H1 (cell line): ENCODE results near the gene SENP3. TPM values are rescaled to one million over a fixed set of nuclear protein-coding genes. Genes with fewer than 3 reads are reported as not detected.

ENCODE experiments used
- HDAC2 ChIP-seq, 2 experiments: fragments of 300-600 bp in 1 of 2; sonication (generic) in 1 of 2; IDR thresholded peaks; 2 replicates each; pipeline ENCODE4 v1.6.1; 2011 to 2012; ENCODE audit warnings: low read depth in 2 of 2, low read length in 2 of 2, mild to moderate bottlenecking in 2 of 2, moderate library complexity in 2 of 2, borderline replicate concordance in 1 of 2, inconsistent platforms in 1 of 2
- POU5F1 ChIP-seq: IDR thresholded peaks from 2 replicates; pipeline ENCODE4 v1.6.1; 2011; ENCODE audit warnings: low read depth, mild to moderate bottlenecking, low read length, moderate library complexity
- SP1 ChIP-seq: IDR thresholded peaks from 2 replicates; pipeline ENCODE4 v1.6.1; 2011; ENCODE audit warnings: low read depth, low read length
- polyA plus RNA-seq, 7 experiments: library from polyadenylated mRNA; depleted of rRNA in 3 of 7; stranded (reverse) in 5 of 7; unstranded in 2 of 7; fragments of >200 nt in 5 of 7; fragments of 200-250 nt in 2 of 7; gene quantifications; 1 replicate in 5 of 7; 2 replicates in 1 of 7; 4 replicates in 1 of 7; pipeline versions ENCODE4 v1.2.1 to v1.2.3, GENCODE V29; 2011 to 2013; ENCODE audit warnings: missing spikeins in 2 of 7, mixed read lengths in 2 of 7
- total RNA-seq: library from RNA; stranded (reverse); fragmentation: NEBNext Ultra II Directional; extraction: Animal tissue kit (Norgen Biotek cat#: 25700); gene quantifications from 2 replicates; pipeline ENCODE4 v1.2.1, GENCODE V29; 2021

Gene SENP3
- total and polyA plus RNA-seq, 2 of the 8 experiments (the other 6 are each of a cell fraction or from before 2014, with no cell fraction given): 86.2 to 129 TPM

- TF ChIP-seq SP1 (no peak), HDAC2 (IDR thresholded peaks at IDR 0.05; ENCODE audit: borderline replicate concordance in 1 of 2, low read depth in 2 of 2, low read length in 2 of 2) (no peak), POU5F1 (no peak)
- TF ChIP-seq, all 59 proteins: peak for 0
Observed at GRCh38 chr17:7528842-7529241, 32.9 kb upstream of the SENP3 start (continued).
